Measurements from ENCODE around the gene CHCHD1.
"Not testable (repeated sequence)": the region's sequence is repeated elsewhere in the genome, so short reads cannot be mapped to it uniquely, and the experiment has no call there.

CHCHD1 gene

DNA sequence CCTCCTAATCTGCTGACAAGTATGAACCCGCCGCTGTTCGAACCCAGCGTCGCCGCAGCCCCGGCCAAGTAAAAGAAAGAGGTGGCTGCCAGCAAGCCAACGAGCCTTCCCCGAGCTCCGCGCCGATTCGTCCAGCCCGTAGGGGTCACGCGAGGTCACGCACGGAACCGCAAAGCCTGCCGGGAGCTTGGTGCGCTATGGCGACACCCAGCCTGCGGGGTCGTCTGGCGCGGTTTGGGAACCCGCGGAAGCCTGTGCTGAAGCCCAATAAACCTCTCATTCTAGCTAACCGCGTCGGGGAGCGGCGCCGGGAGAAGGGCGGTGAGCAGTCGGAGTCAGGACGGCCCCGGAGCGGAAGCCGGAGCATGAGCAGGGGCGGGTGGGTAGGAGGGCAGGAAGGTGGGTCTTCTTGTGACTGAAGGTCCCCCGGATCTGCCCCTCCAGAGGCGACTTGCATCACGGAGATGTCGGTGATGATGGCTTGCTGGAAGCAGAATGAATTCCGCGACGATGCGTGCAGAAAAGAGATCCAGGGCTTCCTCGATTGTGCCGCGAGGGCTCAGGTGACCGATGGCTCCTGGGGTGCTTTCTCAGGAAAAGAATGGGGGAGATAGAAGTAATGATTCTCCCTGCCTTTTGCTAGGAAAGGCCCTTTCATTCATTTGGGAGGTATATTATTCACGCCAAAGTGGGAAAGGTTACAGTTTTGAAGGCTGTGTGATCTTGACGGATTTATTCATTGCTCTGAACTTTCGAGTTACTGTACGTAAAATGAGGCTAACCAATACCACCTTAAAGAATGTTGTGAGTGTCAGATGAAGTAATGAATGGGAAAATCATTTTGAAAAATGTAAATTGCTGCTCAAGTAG is at the start of gene CHCHD1:
TSS of gene CHCHD1 (plus strand) at position 170 of the 870 bp plus-strand sequence. CDS start at position 198, 28 bp downstream.
- peak; percentile 78 to 80 for DNase-seq

DNA sequence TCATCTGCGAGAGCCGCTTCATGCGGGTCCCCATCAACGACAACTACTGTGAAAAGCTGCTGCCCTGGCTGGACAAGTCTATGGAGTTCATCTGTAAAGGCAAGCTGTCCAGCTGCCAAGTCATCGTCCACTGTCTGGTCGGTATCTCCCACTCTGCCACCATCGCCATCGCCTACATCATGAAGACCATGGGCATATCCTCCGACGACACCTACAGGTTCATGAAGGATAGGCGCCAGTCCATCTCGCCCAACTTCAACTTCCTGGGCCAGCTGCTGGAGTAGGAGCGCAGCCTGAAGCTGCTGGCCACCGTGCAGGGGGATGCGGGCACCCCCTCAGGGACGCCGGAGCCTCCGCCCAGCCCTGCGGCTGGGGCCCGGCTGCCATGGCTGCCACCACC is 49.4 kb upstream of the CHCHD1 start:
- no peak for DNase-seq

DNA sequence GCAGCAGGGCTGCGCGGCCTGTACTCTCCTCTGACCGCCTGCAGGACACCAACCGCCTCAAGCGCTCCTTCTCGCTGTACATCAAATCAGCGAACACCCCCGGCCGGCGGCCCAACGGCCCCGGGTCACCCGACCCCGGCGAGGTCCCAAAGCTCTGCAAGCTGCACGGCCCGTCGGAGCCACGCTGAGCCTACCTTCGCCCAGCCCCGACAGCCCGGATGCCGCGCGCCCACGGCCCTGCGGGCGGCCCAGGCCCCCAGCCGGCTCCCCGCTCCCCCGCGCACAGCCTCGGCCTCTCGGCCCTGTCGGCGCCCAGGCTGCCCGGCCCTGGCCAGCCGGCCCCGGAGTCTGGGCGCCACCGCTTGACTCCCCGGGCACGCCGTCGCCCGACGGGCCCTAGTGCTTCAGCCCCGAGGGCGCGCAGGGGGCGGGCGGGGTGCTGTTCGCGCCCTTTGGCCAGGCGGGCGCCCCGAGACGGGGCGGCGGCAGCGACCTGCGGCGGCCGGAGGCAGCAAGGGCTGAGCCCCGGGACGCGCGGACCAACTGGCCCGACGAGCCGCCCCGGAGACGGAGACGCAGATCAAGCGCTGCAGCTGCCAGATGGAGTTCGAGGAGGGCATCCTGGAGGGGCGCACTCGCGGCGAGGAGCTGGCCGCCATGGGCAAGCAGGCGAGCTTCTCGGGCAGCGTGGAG is 48.8 kb upstream of the CHCHD1 start:
- DNase-seq: no peak

DNA sequence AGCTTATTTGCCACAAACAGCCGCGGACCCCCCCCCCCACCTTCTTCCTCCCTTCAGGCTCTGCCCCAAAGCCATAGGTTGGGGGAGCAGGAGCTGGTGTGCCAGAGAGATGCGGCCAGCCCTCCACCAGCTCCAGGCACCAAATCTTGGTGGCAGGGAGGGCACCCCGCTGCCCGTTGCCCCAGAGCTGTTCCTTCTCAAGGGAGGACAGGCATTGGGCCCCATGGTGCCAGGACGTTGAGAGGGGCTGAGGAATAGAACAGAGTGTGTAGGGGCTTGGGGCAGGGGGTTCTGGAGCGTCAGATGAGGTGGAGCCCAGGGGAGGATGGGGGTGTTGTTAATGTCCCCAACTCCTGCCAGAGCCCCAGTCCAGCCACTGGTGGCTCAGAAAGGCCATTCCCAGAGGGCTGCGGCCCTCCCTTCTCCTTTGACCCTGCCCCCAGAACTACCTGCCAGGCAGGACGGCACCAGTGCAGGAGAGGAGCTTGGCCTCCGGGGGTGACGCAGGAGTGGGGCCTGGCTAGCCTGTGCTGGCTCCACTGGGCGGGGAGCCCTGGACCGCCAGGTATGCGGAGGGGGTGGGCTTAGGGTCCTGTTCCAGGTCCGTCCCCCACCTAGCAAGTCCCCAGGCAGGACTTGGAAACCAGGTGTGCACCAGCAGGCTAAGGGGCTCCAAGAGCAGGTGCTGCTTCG is 47.7 kb upstream of the CHCHD1 start:
- DNase-seq: no peak

DNA sequence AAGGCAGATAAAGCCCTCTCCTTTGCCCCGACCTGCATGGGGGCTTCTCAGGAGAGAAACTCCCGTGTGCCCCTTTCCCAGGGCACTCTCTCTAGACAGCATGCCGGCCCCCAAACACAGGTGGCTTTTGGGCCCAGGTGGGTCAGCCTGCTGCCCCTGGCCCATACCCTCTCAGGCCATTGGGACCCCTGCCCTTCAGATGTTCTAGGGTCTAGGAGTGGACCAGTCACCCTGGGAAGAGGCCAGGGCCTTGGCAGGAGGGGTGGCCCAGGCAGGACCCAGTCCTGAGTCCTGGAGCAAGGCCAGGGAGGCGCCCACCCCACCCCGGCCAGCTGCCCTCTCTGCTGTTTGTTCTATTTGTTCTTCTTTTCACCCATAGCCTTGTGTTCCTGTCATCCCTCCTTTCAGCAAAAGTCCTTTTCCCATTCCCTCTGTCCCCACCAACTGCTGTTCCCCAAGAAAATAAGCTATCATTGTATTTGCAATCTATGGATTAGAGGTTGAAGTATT is 47.0 kb upstream of the CHCHD1 start:
- no peak for DNase-seq

DNA sequence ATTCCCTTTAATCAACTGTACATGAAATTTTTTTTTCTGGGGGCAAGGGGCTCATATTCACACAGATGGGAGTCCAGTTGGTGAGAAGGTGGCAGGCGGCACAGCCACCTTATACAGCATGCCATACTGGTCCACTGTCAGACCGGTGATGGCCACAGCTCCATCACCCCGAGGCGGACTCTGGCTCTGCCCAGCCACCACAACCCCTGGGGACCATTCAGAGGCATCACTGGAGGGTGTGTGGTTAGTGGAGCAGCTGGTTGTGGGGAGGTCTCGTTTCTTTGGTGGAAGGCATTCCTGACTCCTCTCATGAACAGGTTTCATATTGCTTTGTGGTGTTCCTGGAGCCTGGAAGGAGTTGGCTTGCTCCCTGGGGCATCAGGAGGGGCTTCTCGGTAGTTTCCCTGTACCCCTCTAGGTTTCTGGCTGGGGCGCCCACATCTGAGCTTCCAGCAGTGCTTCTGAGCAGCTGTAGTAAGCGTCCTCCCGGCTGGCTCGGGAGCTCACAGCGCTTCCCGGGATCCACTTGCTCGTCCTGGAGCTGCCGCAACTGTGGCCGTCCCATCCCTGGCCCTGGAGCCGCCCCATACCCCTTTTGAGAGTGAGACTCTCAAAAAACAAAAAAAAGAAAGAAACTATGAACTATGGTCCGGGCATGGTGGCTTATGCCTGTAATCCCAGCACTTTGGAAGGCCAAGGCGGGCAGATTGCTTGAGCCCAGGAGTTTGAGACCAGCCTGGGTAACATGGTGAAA is 41.2 kb upstream of the CHCHD1 start:
- not testable (repeated sequence) for DNase-seq

DNA sequence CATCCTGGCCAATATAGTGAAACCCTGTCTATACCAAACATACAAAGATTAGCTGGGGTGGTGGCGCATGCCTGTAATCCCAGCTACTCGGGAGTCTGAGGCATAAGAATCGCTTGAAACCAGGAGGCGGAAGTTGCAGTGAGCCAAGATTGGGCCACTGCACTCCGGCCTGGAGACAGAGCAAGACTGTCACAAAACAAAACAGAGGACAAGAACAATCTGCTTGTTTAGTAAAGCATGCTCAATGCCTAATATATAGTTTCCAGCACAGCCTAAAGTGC is 39.5 kb upstream of the CHCHD1 start:
- no peak for DNase-seq

DNA sequence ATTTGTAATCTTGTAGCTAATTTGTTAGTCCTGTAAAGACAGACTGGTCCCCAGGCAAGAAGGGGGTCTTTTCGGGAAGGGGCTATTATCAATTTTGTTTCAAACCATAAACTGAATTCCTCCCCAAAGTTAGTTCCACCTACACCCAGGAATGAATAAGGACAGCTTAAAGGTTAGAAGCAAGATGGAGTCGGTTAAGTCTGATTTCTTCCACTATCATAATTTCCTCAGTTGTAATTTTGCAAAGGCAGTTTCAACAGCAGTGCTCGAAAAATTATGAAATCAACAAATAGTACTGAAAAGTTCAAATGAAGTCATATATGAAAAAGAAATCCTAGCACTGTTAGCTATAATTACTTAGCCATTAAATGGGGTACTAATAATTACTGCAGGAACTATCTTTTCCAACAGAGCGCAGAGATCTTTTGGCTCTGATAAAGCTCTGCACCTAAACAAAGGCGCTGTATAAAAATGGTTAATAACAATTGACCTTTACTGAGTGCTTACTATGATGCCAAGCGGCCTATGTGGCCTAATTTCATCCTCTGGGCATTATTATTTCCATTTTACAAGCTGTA is 38.4 kb upstream of the CHCHD1 start:
- DNase-seq: no peak

DNA sequence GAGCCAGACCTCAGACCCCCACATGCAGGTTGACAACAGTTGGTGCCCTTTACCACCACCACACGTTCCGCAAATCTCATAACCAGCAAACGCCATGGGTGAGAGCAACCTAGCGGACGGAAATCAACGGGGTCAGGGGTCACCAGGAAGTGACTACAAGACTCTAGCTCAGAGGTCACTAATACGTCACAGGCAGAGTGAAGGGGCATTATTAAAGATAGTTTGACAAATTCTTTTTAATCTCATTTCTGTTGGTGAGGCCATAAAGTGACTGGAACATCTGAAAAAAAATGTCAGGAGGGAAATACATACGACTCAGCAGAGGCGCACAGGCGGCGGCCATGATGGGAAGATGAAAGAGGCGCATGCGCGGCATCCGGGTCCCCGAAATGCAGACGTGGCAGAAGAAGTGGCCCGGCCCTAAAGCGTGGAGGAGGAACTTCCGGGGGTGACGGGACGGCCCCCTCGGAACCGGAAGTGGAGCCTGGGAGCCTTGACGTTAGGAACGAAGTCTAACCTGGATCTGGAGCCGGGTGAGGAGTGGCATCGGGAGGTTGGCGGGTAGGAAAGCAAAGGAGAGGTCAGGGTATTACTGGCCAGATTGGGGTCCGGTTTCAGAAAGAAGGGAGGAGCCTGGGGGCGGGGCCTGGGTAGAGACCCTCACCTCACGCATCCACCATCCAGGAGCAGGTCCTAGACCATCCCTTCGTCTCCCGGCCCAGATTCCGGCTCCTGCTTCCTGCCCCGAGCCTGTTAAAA is 37.8 kb upstream of the CHCHD1 start, which contains the start of gene SEC24C:
TSS of gene SEC24C (plus strand) at position 468 of the 759 bp plus-strand sequence. CDS start 2,461 bp downstream, outside the sequence.
- peak; percentile 94 to 97 for DNase-seq

DNA sequence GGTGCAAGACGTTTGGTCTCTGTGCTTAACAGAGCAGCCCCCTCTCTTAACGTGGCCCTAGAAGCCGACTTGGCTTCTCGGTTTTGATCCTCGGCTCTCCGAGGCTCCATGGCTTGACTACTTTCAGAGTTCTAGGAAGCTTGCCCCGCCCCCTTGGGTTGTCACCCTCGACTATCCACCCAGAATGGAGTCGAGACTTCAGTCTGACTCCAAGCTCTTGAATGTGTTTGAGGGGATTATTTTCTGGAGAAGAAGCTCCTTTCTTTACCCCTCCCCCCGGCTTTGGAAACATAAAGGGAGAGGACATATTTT is 37.2 kb upstream of the CHCHD1 start:
- DNase-seq: peak; percentile 17 to 55

DNA sequence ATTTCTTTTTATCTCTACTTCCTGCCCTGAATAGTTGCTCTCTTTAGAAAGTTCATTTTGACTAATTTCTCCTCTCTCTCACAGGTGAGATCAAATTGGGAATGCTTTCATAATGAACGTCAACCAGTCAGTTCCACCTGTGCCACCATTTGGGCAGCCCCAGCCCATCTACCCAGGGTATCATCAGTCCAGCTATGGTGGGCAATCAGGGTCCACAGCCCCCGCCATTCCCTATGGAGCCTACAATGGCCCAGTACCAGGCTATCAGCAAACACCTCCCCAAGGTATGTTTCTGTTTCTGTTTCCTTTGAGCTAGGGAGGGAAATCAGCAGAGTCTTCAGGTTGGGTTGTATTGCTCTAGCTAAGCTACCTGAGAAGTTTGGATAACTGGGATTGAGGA is 35.1 kb upstream of the CHCHD1 start:
- no peak for DNase-seq

DNA sequence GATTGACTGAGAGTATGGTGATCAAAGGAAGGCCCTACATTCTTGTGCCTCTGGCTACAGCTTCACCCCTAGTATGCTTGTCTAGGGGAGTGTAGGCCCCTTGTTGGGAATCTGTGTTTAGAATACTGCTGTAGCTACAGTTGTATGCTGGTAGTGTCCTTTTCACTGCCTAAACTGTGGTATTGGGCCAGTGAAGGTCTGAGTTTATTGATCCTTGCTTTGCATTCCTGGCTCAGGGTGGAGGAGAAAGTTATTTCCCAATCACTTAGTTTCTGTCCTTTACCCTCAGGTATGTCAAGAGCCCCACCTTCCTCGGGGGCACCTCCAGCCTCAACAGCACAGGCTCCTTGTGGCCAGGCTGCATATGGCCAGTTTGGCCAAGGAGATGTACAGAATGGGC is 31.0 kb upstream of the CHCHD1 start:
- no peak for DNase-seq

DNA sequence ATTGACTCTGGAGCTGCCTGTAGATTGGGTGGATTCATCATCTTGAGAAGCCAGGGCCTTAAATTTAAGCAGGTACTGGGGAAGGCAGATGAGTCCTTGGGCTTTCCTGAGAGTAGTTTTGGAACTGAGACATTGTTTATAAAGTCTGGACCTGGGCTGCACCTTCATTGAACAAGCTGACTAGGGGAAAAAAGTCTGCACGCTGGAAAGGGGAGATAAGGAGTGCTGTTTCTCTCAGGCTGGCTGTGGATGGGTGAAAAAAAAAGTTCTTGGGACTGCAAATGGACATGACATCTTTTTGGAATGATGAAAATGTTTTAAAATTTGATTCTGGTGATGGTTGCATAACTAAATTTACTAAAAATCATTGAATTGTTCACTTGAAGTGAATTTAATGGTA is 25.7 kb upstream of the CHCHD1 start:
- DNase-seq: no peak

DNA sequence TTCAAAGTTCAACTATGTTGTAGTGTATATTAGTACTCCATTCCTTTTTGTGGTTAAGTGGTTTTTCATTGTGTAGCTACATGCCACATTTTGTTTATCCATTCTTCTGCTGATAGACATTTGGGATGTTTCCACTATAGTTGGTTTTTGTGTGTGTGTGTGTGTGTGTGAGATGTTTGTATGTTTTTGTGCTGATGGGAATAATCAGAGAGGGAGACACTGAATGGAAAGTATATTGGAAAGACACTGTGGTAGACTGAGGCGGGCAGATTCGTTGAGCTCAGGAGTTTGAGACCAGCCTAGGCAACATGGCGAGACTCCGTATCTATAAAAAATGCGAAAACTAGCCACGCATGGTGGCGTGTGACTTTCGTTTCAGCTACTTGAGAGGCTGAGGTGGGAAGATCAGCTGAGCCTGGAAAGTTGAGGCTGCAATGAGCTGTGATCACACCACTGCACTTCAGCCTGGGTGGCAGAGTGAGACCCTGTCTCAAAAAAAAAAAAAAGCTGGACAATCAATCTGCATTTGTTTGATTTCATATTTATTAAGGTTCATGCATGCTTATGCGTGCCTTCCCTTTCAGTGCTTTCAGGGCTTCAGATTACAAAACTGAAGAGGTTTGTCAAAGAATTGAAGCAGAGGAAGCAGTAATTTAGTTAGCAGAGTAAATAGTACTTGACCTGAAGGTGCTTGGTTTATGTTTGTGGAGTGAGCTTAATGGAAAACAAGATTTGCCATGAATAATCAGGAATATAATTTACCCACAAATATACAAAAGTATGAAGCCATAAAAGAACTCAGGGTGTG is 22.9 kb upstream of the CHCHD1 start:
- no peak for DNase-seq

DNA sequence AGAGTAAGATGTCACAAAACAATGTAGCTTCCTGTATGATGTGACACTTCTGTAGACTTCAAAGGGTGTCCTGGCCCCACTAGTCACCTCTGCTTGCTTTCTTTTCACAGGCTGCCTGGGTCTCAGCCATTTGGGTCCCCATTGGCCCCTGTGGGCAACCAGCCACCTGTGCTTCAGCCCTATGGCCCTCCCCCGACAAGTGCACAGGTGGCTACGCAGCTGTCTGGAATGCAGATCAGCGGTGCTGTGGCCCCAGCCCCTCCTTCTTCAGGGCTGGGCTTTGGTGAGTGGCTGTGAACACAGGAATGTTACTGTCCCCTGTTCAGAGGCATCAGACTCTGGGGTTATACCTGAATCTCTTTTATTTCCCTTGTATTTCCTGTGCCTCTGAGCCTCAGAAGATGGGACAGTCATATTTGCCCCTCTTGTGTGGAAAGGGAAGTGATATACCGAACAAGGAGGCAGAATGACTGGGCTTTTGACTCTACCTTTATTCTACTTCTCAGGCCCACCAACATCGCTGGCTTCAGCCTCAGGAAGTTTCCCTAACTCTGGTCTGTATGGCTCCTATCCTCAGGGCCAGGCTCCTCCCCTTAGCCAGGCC is 22.2 kb upstream of the CHCHD1 start:
- DNase-seq: no peak

DNA sequence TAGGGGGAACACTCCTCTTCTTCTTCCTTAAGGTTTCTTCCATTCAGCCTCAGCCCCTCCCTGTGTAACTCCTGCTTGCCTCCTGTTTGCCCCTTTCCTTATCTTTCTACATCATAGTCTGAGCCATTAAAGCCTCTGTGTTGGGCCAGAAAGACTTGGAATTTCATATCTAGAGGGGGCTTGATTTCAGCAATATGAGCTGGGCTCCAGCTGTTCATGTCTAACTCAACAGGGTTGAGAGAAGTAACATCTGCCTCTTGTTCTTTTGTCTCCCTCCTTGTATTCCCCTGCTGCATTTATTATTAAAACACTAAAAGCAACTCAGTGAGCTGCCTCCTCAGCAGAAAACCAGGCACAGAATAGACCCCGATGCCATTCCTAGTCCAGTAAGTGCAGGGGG is 20.1 kb upstream of the CHCHD1 start:
- no peak for DNase-seq

DNA sequence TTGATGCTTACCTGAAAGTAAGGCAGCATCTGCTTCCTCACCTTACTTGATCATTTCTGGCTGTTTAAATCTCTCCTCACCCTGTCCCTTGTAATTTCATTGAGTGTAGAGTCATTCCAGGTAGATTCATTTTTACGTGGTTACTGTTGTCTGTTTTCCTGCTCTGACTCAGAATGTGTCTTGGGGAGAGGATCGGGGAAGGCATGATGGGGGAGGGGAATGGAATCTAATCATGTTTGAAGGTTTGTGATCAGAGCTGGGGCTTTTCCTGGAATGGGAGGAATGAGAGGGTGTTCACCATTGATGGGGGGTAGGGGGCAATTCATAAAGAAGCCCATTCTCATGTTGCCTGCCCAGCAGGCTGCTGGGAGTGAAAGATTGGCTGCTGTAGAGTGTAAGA is 18.9 kb upstream of the CHCHD1 start:
- no peak for DNase-seq

DNA sequence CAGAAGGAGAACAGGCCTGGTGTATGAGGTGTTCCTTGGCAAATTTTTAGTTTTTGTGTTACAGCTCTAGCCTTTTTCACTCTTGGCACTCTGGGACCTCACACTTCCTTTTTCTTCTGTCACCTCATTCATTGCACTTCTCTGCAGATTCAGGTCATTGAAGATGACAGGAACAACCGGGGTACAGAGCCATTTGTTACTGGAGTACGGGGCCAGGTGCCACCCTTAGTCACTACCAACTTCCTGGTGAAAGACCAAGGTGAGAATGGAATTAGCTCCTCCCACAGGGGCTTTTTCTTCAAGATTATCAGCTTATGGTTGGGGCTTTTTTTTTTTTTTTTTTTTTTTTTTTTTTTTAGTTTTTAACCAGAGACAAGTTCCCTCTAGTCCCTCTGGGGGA is 18.5 kb upstream of the CHCHD1 start:
- no peak for DNase-seq

DNA sequence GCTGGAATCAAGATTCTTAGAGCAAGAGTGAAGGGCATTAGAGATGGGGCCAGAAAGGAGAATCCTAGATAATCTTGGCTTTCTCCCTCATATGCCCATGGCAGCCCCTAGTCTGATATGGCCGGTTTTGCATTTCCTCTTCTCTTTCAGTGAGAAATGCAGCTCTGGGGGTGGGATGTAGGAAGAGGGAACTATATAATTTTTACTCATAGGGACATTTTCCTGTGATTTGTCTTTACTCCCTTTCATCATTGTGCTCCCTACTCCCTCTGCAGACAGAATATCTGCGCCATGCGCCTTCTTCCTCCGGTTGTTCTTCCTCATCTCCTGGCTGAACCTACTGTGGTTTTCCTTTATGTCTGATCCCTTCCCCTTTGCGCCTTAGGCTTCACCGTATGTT is 16.8 kb upstream of the CHCHD1 start:
- no peak for DNase-seq

DNA sequence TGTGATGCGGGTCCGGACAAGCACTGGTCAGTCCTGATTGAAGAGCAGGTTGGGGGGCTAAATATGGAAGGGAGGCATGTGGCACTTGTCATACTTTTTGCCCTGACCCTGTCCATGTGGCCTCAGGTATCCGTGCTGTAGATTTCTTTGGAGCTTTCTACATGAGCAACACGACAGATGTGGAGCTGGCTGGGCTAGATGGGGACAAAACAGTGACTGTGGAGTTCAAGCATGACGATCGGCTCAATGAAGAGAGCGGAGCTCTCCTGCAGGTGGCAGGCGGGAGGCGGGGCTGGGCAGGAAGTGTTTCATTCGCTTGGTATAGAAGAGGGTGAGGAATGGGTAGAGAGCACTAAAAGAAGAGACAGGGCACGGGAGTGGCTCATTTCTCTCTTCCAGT is 13.0 kb upstream of the CHCHD1 start:
- DNase-seq: no peak

DNA sequence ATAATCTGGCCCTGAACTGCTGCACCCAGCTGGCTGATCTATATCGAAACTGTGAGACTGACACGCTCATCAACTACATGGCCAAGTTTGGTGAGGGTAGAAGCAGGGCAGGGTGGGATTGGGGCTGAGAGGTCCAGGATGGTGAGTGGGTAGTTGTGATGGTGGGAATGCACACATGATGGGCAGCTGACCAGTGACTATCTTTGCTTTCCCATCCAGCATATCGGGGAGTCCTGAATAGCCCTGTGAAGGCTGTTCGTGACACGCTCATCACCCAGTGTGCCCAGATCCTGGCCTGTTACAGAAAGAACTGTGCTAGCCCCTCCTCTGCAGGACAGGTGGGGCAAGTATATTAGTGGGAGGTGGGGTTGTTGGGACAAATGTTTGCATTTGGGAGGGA is 12.5 kb upstream of the CHCHD1 start:
- no peak for DNase-seq
